ENCODE data around the gene MVD. TPM values are rescaled to one million over a fixed set of nuclear protein-coding genes. Genes with fewer than 3 reads are reported as not detected.

The MVD gene
- total and polyA plus RNA-seq, 2 of the 4 experiments (the other 2 are of a cell fraction), result 18.3 to 28.4 TPM

GRCh38 chr16:88703486-88704309 lies 40.8 kb upstream of the MVD start:
- CTCF ChIA-PET, result no interaction called here
- DNase-seq, result no peak
- Histone ChIP-seq H2AK9ac (replicated peaks; ENCODE audit: low read depth, low read length, poor library complexity) (no peak overlapping the region), H3K4me2 (ENCODE audit: low read depth, low read length) (no peak overlapping the region), H3K56ac (ENCODE audit: extremely low read depth, insufficient read depth, low read length) (no peak overlapping the region), H2BK20ac (ENCODE audit: low read depth, low read length) (no peak overlapping the region), H4K5ac (ENCODE audit: low read depth, low read length) (no peak overlapping the region), H3K9me3 (ENCODE audit: control insufficient read depth, insufficient read depth, low read length) (no peaks in the 10 kb centered on the region), H3K9ac (ENCODE audit: low read depth, low read length) (no peak overlapping the region), H2BK5ac (ENCODE audit: low read depth, low read length, poor library complexity, severe bottlenecking) (no peak overlapping the region), H3K4me3 (ENCODE audit: insufficient read depth, low read depth, low read length) (no peak overlapping the region), H2BK15ac (ENCODE audit: low read depth, low read length) (no peak overlapping the region), H4K8ac (ENCODE audit: low read depth in 2 of 2, low read length in 2 of 2) (no peak overlapping the region), H4K20me1 (ENCODE audit: insufficient read depth, low read length) (peaks cover 3% of the 10 kb centered on the region; the same call in 1 of the 2 replicates), H3K14ac (replicated peaks; ENCODE audit: low read depth, low read length) (no peak overlapping the region), H3K27ac (ENCODE audit: insufficient read depth, low read length) (no peak overlapping the region), H3K79me1 (ENCODE audit: low read depth in 1 of 2, low read length in 2 of 2) (peaks cover 22 to 73% of the 10 kb centered on the region in 2 experiments), H3K4me1 (ENCODE audit: control insufficient read depth, insufficient read depth, low read length) (peaks cover 19% of the 10 kb centered on the region), H3K23ac (ENCODE audit: low read depth, low read length) (no peak overlapping the region), H3K9me1 (ENCODE audit: insufficient read depth, low read length) (no peaks in the 10 kb centered on the region; the same call in none of the 2 replicates), H2AK5ac (ENCODE audit: low read depth, low read length) (no peak overlapping the region), H2AFZ (replicated peaks; ENCODE audit: low read length, poor library complexity) (peak overlapping the region; percentile 24), H2BK120ac (ENCODE audit: low read depth, low read length) (no peak overlapping the region), H4K91ac (ENCODE audit: insufficient read depth, low read depth, low read length) (no peak overlapping the region), H3K36me3 (ENCODE audit: control insufficient read depth, insufficient read depth, low read length) (peaks cover 14% of the 10 kb centered on the region), H3K27me3 (ENCODE audit: control insufficient read depth, insufficient read depth, low read length) (no peaks in the 10 kb centered on the region), H3K18ac (ENCODE audit: low read depth, low read length) (no peak overlapping the region), H3K4ac (ENCODE audit: low read depth, low read length) (no peak overlapping the region)
- intact Hi-C loops (cut with micrococcal nuclease) (no loop called here), dilution Hi-C loops (cut with HindIII; ENCODE audit: low sequenced_read_pairs, unreplicated experiment) (no loop called here), in situ Hi-C loops (cut with MboI; ENCODE audit: low sequenced_read_pairs) (no loop called here)
- no TSS peak for BruUV-seq (replicated peaks)
- POLR2A ChIA-PET (ENCODE audit: unreplicated experiment), result no interaction called here
- WGBS, 2 experiments (ENCODE audit: extremely low coverage in 2 of 2, insufficient read length in 1 of 2), result 90% methylated on average over 20 of the region's 26 CpGs; no CpG with 5 or more reads in 1 of the 2 experiments
- ATAC-seq (ENCODE audit: low read depth), result no peak
- TF ChIP-seq BHLHE40 (IDR thresholded peaks at IDR 0.05; ENCODE audit: low read depth, low read length) (no peak), FOS (IDR thresholded peaks at IDR 0.05; ENCODE audit: low read depth, low read length) (no peak), MXI1 (IDR thresholded peaks at IDR 0.05; ENCODE audit: borderline replicate concordance, low read depth, low read length) (no peak), POLR2A (IDR thresholded peaks at IDR 0.05; ENCODE audit: low read depth, low read length) (no peak), NFE2L2 (IDR thresholded peaks at IDR 0.05; ENCODE audit: low read depth, low read length) (no peak), SMC3 (IDR thresholded peaks at IDR 0.05; ENCODE audit: low read depth, low read length) (no peak), CEBPB (IDR thresholded peaks at IDR 0.05; ENCODE audit: low read depth, low read length) (no peak), MAZ (IDR thresholded peaks at IDR 0.05; ENCODE audit: borderline replicate concordance, low read depth, low read length) (no peak), CHD1 (IDR thresholded peaks at IDR 0.05; ENCODE audit: low read depth, low read length) (no peak), MAFK (IDR thresholded peaks at IDR 0.05; ENCODE audit: low read depth, low read length) (no peak), RAD21 (IDR thresholded peaks at IDR 0.05; ENCODE audit: low read length) (no peak)
